OCI-LY1 (cell line): ENCODE results near the gene TMEFF2.

Experiments
- CTCF ChIP-seq: fragments of 200-600 bp; sonication (generic), shearing (Covaris generic); IDR thresholded peaks from 2 replicates; pipeline ENCODE4 v1.5.1; 2017; ENCODE audit warnings: mild to moderate bottlenecking, antibody characterized with exemption, low read length, moderate library complexity, mixed read lengths
- EZH2 ChIP-seq: fragments of 200-600 bp; sonication (generic), shearing (Covaris generic); IDR thresholded peaks from 2 replicates; pipeline ENCODE4 v1.8.0; 2017; ENCODE audit warnings: borderline replicate concordance, mixed run types, mild to moderate bottlenecking, antibody characterized with exemption, low read length, moderate library complexity, mixed read lengths

- TF ChIP-seq CTCF: no peak
- TF ChIP-seq EZH2: no peak
These were observed 181.5 kb downstream of the TMEFF2 start for GRCh38 chr2:192013211-192013610.
